ENCODE data around the gene TIMMDC1.
A peak's percentile ranks its signal among the peaks of the same experiment; 100 is the strongest.

TIMMDC1 gene

GRCh38 chr3:119542168-119542767 lies 43.9 kb downstream of the TIMMDC1 start:
- H3K4me3 ChIP-seq (ENCODE audit: low read depth, low read length) = no peak overlapping the region
- TF ChIP-seq CTCF (IDR thresholded peaks at IDR 0.05; ENCODE audit: borderline replicate concordance, insufficient read depth, low read depth, low read length) = no peak

- no peak for TF ChIP-seq CTCF (IDR thresholded peaks at IDR 0.05; ENCODE audit: borderline replicate concordance, insufficient read depth, low read depth, low read length)
- H3K4me3 ChIP-seq (ENCODE audit: low read depth, low read length) = no peak overlapping the region
Observed at GRCh38 chr3:119543147-119543546, 44.8 kb downstream of the TIMMDC1 start.

GRCh38 chr3:119547227-119547626 lies 48.9 kb downstream of the TIMMDC1 start:
- no peak for TF ChIP-seq CTCF (IDR thresholded peaks at IDR 0.05; ENCODE audit: borderline replicate concordance, insufficient read depth, low read depth, low read length)
- H3K4me3 ChIP-seq (ENCODE audit: low read depth, low read length) = no peak overlapping the region

- no peak for TF ChIP-seq CTCF (IDR thresholded peaks at IDR 0.05; ENCODE audit: borderline replicate concordance, insufficient read depth, low read depth, low read length)
- H3K4me3 ChIP-seq (ENCODE audit: low read depth, low read length) = no peak overlapping the region
Observed at GRCh38 chr3:119548341-119548740, 50.0 kb downstream of the TIMMDC1 start.

GRCh38 chr3:119550192-119550910 lies 52.0 kb downstream of the TIMMDC1 start:
- H3K4me3 ChIP-seq (ENCODE audit: low read depth, low read length) = peak overlapping the region; percentile 40

GRCh38 chr3:119551598-119551997 lies 53.3 kb downstream of the TIMMDC1 start:
- no peak for TF ChIP-seq CTCF (IDR thresholded peaks at IDR 0.05; ENCODE audit: borderline replicate concordance, insufficient read depth, low read depth, low read length)
- H3K4me3 ChIP-seq (ENCODE audit: low read depth, low read length) = peak overlapping the region; percentile 43

More at GRCh38 chr3:119550192-119550910, 52.0 kb downstream of the TIMMDC1 start:
- peak; percentile 15; the same call in 1 of the 2 replicates for TF ChIP-seq CTCF (IDR thresholded peaks at IDR 0.05; ENCODE audit: borderline replicate concordance, insufficient read depth, low read depth, low read length)

- peak overlapping the region; percentile 63 for H3K4me3 ChIP-seq (ENCODE audit: low read depth, low read length)
Observed at GRCh38 chr3:119552928-119553327, 54.6 kb downstream of the TIMMDC1 start.
